ENCODE measurements around the gene LRRC51. TPM values are rescaled to one million over a fixed set of nuclear protein-coding genes. Genes with fewer than 3 reads are reported as not detected.

The LRRC51 gene
- total RNA-seq, 1 donor from 2014 or later, result 2.6 TPM

DNA sequence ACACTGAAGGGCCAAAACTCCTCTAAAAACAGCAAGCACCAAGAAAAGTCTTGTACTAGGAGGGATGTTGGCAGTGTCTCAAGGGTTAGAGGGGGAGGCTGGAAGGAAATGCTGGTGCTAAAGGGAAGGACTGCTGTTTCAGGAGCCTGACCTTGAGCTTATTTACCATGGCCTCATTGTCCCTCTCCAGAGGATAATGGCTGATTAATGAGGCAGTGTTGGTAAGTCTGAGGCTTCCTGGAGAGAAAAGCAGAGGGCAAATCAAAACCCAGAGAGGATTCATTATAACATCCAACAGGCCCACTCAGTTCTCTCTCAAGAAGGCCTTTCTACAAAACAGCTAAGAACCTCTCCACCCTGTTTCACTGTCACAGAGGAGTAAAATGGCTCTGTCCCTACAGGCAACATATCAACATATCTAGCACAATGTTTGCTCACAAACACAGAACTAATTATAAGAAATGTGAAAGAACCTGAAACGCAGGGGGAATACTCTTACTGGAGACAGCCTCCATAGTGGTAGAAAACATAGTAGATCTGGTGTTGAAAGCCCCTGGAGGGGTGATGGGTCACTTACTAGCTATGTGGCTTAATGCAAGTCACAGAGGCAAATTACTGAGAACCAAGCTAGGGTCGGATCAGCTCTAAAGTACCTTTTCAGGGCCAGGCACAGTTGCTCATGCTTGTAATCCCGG, 31.7 kb upstream of the LRRC51 start:
- Histone ChIP-seq H3K27me3 (ENCODE audit: control insufficient read depth, insufficient read depth, low read length) (no peaks in the 10 kb centered on the region), H3K36me3 (ENCODE audit: control insufficient read depth, insufficient read depth, low read length) (peaks cover 3% of the 10 kb centered on the region), H3K4me3 (ENCODE audit: low read depth, low read length) (no peak overlapping the region)
- no peak for DNase-seq (ENCODE audit: low read depth)
- TF ChIP-seq, protein P1, sequence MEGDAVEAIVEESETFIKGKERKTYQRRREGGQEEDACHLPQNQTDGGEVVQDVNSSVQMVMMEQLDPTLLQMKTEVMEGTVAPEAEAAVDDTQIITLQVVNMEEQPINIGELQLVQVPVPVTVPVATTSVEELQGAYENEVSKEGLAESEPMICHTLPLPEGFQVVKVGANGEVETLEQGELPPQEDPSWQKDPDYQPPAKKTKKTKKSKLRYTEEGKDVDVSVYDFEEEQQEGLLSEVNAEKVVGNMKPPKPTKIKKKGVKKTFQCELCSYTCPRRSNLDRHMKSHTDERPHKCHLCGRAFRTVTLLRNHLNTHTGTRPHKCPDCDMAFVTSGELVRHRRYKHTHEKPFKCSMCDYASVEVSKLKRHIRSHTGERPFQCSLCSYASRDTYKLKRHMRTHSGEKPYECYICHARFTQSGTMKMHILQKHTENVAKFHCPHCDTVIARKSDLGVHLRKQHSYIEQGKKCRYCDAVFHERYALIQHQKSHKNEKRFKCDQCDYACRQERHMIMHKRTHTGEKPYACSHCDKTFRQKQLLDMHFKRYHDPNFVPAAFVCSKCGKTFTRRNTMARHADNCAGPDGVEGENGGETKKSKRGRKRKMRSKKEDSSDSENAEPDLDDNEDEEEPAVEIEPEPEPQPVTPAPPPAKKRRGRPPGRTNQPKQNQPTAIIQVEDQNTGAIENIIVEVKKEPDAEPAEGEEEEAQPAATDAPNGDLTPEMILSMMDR (IDR thresholded peaks at IDR 0.05; ENCODE audit: insufficient read depth, low read length, severe bottlenecking), result no peak
- FAIRE-seq, result no peak

DNA sequence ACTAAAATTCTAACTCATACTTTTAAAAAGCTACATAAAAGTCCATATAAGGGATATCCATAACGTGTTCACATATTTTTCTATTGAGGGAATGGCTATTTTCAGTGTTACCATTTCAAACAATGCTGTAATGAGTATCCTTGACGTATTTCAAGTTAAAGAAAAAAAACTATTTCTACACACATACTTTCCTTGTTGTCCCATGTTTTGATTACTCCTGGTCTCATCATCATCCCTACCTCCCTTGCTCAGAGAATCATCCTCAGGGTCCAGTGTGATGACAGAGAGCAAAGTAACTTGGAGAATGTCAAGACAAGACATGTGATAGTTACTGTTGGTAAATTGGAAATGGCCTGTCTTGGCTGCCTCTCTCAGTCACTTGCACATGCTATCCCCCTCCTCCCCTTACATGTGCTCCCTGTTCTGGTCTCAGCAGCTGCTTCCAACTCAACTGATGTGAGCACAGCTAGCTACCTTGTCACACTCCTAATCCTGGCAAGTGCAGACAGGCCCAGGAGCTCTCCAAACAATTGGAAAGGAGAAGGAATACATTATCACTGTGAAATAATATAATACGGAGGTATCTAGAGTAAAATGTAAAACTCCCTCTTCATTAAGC, 22.1 kb upstream of the LRRC51 start:
- no peak for FAIRE-seq
- Histone ChIP-seq H3K4me3 (ENCODE audit: low read depth, low read length) (no peak overlapping the region), H3K36me3 (ENCODE audit: control insufficient read depth, insufficient read depth, low read length) (peaks cover 2% of the 10 kb centered on the region), H3K27me3 (ENCODE audit: control insufficient read depth, insufficient read depth, low read length) (no peaks in the 10 kb centered on the region)
- DNase-seq (ENCODE audit: low read depth), result peak; percentile 61
- TF ChIP-seq, protein P1 (IDR thresholded peaks at IDR 0.05; ENCODE audit: insufficient read depth, low read length, severe bottlenecking), result no peak

DNA sequence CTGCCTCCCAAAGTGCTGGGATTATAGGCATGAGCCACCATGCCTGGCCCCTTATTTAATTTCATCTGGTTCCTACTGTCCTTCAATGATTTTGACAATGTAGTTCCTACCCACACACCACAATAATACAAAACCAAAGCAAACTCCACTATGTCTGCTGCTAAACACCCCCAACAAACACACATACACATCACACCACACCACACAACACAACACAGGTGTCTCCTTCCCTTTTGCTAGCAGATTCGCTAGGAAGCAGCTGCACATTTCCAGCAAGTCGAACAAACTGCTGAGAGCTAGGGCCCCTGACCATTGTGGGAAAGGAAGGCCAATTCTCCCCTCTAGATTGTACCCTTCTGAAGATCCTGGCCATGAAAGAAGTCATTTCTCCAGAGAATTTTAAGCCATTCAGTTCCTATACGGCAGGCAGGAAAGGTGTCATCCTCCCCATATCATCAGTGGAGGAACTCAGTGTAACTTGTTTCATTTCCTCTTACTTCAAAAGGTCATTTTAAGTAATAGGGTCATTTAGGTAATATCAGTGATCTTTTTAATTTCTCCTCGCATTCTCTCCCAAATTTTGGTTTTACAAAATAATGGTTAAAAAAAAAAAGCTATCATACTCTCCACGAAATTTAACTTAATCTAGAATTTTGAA, 18.8 kb upstream of the LRRC51 start:
- no peak for FAIRE-seq
- DNase-seq (ENCODE audit: low read depth), result no peak
- no peaks in the 10 kb centered on the region for H3K27me3 ChIP-seq (ENCODE audit: control insufficient read depth, insufficient read depth, low read length)
- TF ChIP-seq, protein P1 (IDR thresholded peaks at IDR 0.05; ENCODE audit: insufficient read depth, low read length, severe bottlenecking), result no peak
- H3K36me3 ChIP-seq (ENCODE audit: control insufficient read depth, insufficient read depth, low read length), result peaks cover 2% of the 10 kb centered on the region
- no peak overlapping the region for H3K4me3 ChIP-seq (ENCODE audit: low read depth, low read length)

DNA sequence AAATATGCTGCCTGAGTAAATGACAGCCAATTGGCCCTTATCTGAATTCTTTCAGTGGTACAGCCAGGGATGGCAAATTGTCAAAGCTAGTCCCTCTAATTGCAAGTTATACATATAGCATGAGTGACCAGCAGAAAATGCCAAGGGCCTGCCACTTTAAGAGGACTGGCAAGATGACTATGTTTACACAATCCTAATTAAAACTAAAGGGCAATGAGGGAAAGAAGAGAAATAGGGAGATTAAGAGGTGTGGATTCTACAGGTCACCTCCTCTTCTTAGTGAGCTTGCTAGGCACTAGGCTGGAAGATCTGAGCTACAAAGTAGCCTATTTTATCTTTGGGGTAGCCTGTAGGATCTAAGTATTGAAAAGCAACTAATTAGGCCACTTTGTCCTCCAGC, 13.8 kb upstream of the LRRC51 start:
- TF ChIP-seq, protein P1 (IDR thresholded peaks at IDR 0.05; ENCODE audit: insufficient read depth, low read length, severe bottlenecking), result no peak
- Histone ChIP-seq H3K4me3 (ENCODE audit: low read depth, low read length) (no peak overlapping the region), H3K27me3 (ENCODE audit: control insufficient read depth, insufficient read depth, low read length) (no peaks in the 10 kb centered on the region), H3K36me3 (ENCODE audit: control insufficient read depth, insufficient read depth, low read length) (peaks cover 2% of the 10 kb centered on the region)
- FAIRE-seq, result no peak
- no peak for DNase-seq (ENCODE audit: low read depth)

DNA sequence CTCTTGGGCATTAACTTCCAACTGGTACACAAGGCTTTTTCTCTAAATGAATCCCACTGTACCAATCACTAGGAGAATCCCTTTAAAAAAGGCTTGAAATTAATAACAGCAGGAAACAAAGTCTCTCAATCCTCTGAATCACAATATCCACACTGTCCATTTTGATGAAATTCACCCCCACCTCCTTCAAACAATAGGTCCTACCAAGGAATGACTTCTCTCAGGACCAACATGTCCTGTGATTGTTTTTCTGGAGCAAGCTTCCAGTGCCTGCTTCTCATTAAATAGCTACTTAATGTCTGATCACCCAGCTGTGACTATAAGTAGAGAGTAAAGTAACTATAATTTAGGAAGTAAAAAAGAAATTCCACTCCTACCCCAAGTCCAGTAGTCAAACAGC, 13.4 kb upstream of the LRRC51 start:
- H3K27me3 ChIP-seq (ENCODE audit: control insufficient read depth, insufficient read depth, low read length), result no peaks in the 10 kb centered on the region
- no peak overlapping the region for H3K4me3 ChIP-seq (ENCODE audit: low read depth, low read length)
- TF ChIP-seq, protein P1 (IDR thresholded peaks at IDR 0.05; ENCODE audit: insufficient read depth, low read length, severe bottlenecking), result no peak
- FAIRE-seq, result no peak
- DNase-seq (ENCODE audit: low read depth), result no peak
- H3K36me3 ChIP-seq (ENCODE audit: control insufficient read depth, insufficient read depth, low read length), result peaks cover 2% of the 10 kb centered on the region

Data from bronchial epithelial cell (primary cell).